ENCODE data around the gene RNU1-3.
"Not testable (repeated sequence)": the region's sequence is repeated elsewhere in the genome, so short reads cannot be mapped to it uniquely, and the experiment has no call there.

DNA sequence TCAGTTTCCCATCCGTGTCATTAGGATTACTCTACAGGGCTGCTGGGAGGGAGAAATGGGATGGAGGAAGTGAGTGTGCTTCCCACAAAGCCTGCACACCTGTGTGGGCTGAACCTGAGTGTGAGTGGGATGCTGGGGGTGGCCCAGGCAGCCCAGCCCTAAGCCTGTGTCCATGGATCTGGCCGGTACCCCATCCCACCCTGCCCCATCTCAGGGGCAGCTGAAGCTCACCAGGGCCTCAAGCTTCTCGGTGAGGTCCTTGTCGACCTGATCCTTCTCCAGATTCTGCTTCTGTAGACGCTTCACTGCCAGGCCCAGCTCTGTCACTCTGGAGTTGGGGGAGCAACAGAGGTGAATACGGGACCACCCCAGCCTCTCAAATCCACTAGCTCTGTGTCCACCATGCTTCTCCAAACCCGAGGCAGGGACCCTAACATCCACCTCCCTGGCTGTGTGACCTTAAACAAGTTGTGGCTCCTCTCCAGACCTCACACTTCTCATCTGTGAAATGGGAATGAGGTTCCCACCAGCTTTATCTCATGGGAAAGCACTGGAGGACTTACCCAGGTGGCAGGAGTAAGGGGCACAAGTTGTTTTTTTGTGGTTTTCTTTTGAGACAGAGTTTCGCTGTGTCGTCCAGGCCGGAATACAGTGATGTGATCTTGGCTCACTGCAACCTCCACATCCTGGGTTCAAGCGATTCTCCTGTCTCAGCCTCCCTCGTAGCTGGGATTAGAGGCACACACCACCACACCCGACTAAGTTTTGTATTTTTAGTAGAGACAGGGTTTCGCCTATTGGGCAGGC, 34.5 kb downstream of the RNU1-3 start:
- TF ChIP-seq POLR2A (conservative IDR thresholded peaks at IDR 0.05); GATAD2A (IDR thresholded peaks at IDR 0.05); ZNF140 (CRISPR knock-in tag; IDR thresholded peaks at IDR 0.05); L3MBTL2 (IDR thresholded peaks at IDR 0.05); SMAD1 (IDR thresholded peaks at IDR 0.05; ENCODE audit: low read depth, low read length, partially characterized antibody); ZFX (CRISPR knock-in tag; IDR thresholded peaks at IDR 0.05); ZNF133 (CRISPR knock-in tag; IDR thresholded peaks at IDR 0.05); ZNF384 (IDR thresholded peaks at IDR 0.05; ENCODE audit: low read depth, low read length): not testable (repeated sequence)
- TF ChIP-seq, protein P1, sequence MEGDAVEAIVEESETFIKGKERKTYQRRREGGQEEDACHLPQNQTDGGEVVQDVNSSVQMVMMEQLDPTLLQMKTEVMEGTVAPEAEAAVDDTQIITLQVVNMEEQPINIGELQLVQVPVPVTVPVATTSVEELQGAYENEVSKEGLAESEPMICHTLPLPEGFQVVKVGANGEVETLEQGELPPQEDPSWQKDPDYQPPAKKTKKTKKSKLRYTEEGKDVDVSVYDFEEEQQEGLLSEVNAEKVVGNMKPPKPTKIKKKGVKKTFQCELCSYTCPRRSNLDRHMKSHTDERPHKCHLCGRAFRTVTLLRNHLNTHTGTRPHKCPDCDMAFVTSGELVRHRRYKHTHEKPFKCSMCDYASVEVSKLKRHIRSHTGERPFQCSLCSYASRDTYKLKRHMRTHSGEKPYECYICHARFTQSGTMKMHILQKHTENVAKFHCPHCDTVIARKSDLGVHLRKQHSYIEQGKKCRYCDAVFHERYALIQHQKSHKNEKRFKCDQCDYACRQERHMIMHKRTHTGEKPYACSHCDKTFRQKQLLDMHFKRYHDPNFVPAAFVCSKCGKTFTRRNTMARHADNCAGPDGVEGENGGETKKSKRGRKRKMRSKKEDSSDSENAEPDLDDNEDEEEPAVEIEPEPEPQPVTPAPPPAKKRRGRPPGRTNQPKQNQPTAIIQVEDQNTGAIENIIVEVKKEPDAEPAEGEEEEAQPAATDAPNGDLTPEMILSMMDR (IDR thresholded peaks at IDR 0.05 in 2 of 3, conservative IDR thresholded peaks at IDR 0.05 in 1 of 3; ENCODE audit: insufficient read depth in 2 of 3, low read depth in 1 of 3, low read length in 3 of 3): not testable (repeated sequence)
